IMR-90 (cell line): Measurements from ENCODE around the gene NKX1-1. TPM values are rescaled to one million over a fixed set of nuclear protein-coding genes. Genes with fewer than 3 reads are reported as not detected.

Experiments used
- ATAC-seq: fragments of 200-7000 bp; cut with Tn5 transposase; 2 replicates; pipeline ENCODE4 v1.9.1; 2020; ENCODE audit warnings: low read depth, mild to moderate bottlenecking, moderate library complexity
- BruUV-seq: library from RNA; stranded (reverse); fragments of 400-500 nt; replicated peaks from 2 replicates; lab custom pipeline; 2021; lab: Mats Ljungman, UMichigan
- CTCF ChIA-PET: fragments of 300-600 bp; formaldehyde crosslinking; extraction: SDS; loops from one replicate; lab custom pipeline; 2021; ENCODE audit warnings: antibody characterized with exemption; lab: Yijun Ruan, JAX
- POLR2A ChIA-PET: fragments of 300-600 bp; sonication (Branson Sonifier 250); formaldehyde crosslinking; loops from one replicate; lab custom pipeline; 2022; ENCODE audit warnings: antibody characterized with exemption; ENCODE audit not compliant: unreplicated experiment; lab: Charles Lee
- DNase-seq: peaks from one replicate; pipeline ENCODE4 v3.0.0; 2013
- H2AFZ ChIP-seq: replicated peaks from 2 replicates; pipeline ENCODE3; 2013; ENCODE audit warnings: low read length, mild to moderate bottlenecking; ENCODE audit not compliant: poor library complexity
- H2AK5ac ChIP-seq: 2 replicates; pipeline ENCODE4 v1.6.1; 2013; ENCODE audit warnings: low read depth, low read length, inconsistent platforms
- H2AK9ac ChIP-seq: replicated peaks from 2 replicates; pipeline ENCODE3; 2013; ENCODE audit warnings: mild to moderate bottlenecking, low read depth, low read length, moderate library complexity; ENCODE audit not compliant: poor library complexity
- H2BK120ac ChIP-seq: 2 replicates; pipeline ENCODE4 v1.6.1; 2013; ENCODE audit warnings: low read depth, low read length, inconsistent platforms
- H2BK15ac ChIP-seq: 3 replicates; pipeline ENCODE4 v1.6.1; 2013; ENCODE audit warnings: low read depth, low read length, inconsistent platforms
- H2BK20ac ChIP-seq: 2 replicates; pipeline ENCODE4 v1.6.1; 2013; ENCODE audit warnings: low read depth, mild to moderate bottlenecking, inconsistent platforms, low read length, moderate library complexity
- H2BK5ac ChIP-seq: 2 replicates; pipeline ENCODE4 v1.6.1; 2013; ENCODE audit warnings: mild to moderate bottlenecking, low read depth, low read length, inconsistent platforms; ENCODE audit not compliant: poor library complexity, severe bottlenecking
- H3K14ac ChIP-seq: replicated peaks from 2 replicates; pipeline ENCODE4 v1.6.1; 2013; ENCODE audit warnings: low read depth, low read length, inconsistent platforms
- H3K18ac ChIP-seq: 2 replicates; pipeline ENCODE4 v1.6.1; 2013; ENCODE audit warnings: low read depth, low read length, control low read depth
- H3K23ac ChIP-seq: 2 replicates; pipeline ENCODE4 v1.6.1; 2013; ENCODE audit warnings: low read depth, low read length, inconsistent platforms
- H3K27ac ChIP-seq: 2 replicates; pipeline ENCODE4 v1.5.1; 2013; ENCODE audit warnings: mild to moderate bottlenecking, control low read depth, low read length; ENCODE audit not compliant: insufficient read depth
- H3K27me3 ChIP-seq: 2 replicates; pipeline ENCODE4 v1.6.1; 2013; ENCODE audit warnings: low read length; ENCODE audit not compliant: control insufficient read depth, insufficient read depth
- H3K36me3 ChIP-seq: 2 replicates; pipeline ENCODE4 v1.6.1; 2013; ENCODE audit warnings: low read length, mixed read lengths; ENCODE audit not compliant: control insufficient read depth, insufficient read depth
- H3K4ac ChIP-seq: 2 replicates; pipeline ENCODE4 v1.6.1; 2013; ENCODE audit warnings: low read depth, low read length, inconsistent platforms
- H3K4me1 ChIP-seq: 2 replicates; pipeline ENCODE4 v1.6.1; 2013; ENCODE audit warnings: low read length, mixed read lengths; ENCODE audit not compliant: control insufficient read depth, insufficient read depth
- H3K4me2 ChIP-seq: 2 replicates; pipeline ENCODE4 v1.6.1; 2013; ENCODE audit warnings: low read depth, mild to moderate bottlenecking, control low read depth, low read length, moderate library complexity
- H3K4me3 ChIP-seq: 2 replicates; pipeline ENCODE4 v1.5.1; 2013; ENCODE audit warnings: low read depth, mild to moderate bottlenecking, control low read depth, low read length, moderate library complexity; ENCODE audit not compliant: insufficient read depth
- H3K56ac ChIP-seq: 2 replicates; pipeline ENCODE4 v1.6.1; 2013; ENCODE audit warnings: low read length, inconsistent platforms; ENCODE audit not compliant: insufficient read depth; ENCODE audit errors: extremely low read depth
- H3K79me1 ChIP-seq, 2 experiments: 2 replicates each; pipeline ENCODE4 v1.6.1; 2013; ENCODE audit warnings: low read length in 2 of 2, inconsistent platforms in 1 of 2, low read depth in 1 of 2
- H3K9ac ChIP-seq: 2 replicates; pipeline ENCODE4 v1.6.1; 2013; ENCODE audit warnings: low read depth, low read length, control low read depth
- H3K9me1 ChIP-seq: 2 replicates; pipeline ENCODE4 v1.6.1; 2013; ENCODE audit warnings: low read length, inconsistent platforms; ENCODE audit not compliant: insufficient read depth
- H3K9me3 ChIP-seq: 2 replicates; pipeline ENCODE4 v1.6.1; 2013; ENCODE audit warnings: low read length; ENCODE audit not compliant: control insufficient read depth, insufficient read depth
- H4K20me1 ChIP-seq: 2 replicates; pipeline ENCODE4 v1.6.1; 2013; ENCODE audit warnings: low read length, inconsistent platforms; ENCODE audit not compliant: insufficient read depth
- H4K5ac ChIP-seq: 2 replicates; pipeline ENCODE4 v1.6.1; 2013; ENCODE audit warnings: mild to moderate bottlenecking, low read depth, low read length, control low read depth
- H4K8ac ChIP-seq, 2 experiments: 2 replicates each; pipeline ENCODE4 v1.6.1; 2013; ENCODE audit warnings: low read depth in 2 of 2, low read length in 2 of 2, control low read depth in 1 of 2, inconsistent platforms in 1 of 2
- H4K91ac ChIP-seq: 2 replicates; pipeline ENCODE4 v1.6.1; 2013; ENCODE audit warnings: low read depth, low read length, inconsistent platforms; ENCODE audit not compliant: insufficient read depth
- BHLHE40 ChIP-seq: fragments of 150-350 bp; IDR thresholded peaks from 2 replicates; pipeline ENCODE4 v1.6.1; 2016; ENCODE audit warnings: mild to moderate bottlenecking, low read depth, low read length
- CHD1 ChIP-seq: IDR thresholded peaks from 2 replicates; pipeline ENCODE4 v1.6.1; 2012; ENCODE audit warnings: low read depth, low read length, improper control_type of control experiment
- FOS ChIP-seq: fragments of 150-350 bp; IDR thresholded peaks from 2 replicates; pipeline ENCODE4 v1.6.1; 2016; ENCODE audit warnings: low read depth, low read length
- MAFK ChIP-seq: IDR thresholded peaks from 2 replicates; pipeline ENCODE4 v1.6.1; 2012; ENCODE audit warnings: low read depth, low read length, improper control_type of control experiment
- MAZ ChIP-seq: IDR thresholded peaks from 2 replicates; pipeline ENCODE4 v1.6.1; 2012; ENCODE audit warnings: low read depth, mild to moderate bottlenecking, low read length, improper control_type of control experiment, moderate library complexity, borderline replicate concordance
- MXI1 ChIP-seq: IDR thresholded peaks from 2 replicates; pipeline ENCODE4 v1.6.1; 2012; ENCODE audit warnings: low read depth, mild to moderate bottlenecking, low read length, moderate library complexity, borderline replicate concordance
- NFE2L2 ChIP-seq: fragments of 150-350 bp; IDR thresholded peaks from 2 replicates; pipeline ENCODE4 v1.6.1; 2016; ENCODE audit warnings: low read depth, mild to moderate bottlenecking, low read length
- POLR2A ChIP-seq: IDR thresholded peaks from 2 replicates; pipeline ENCODE4 v1.6.1; 2012; ENCODE audit warnings: mild to moderate bottlenecking, low read depth, low read length
- RAD21 ChIP-seq: IDR thresholded peaks from 2 replicates; pipeline ENCODE4 v1.6.1; 2012; ENCODE audit warnings: low read length, improper control_type of control experiment
- RCOR1 ChIP-seq: IDR thresholded peaks from 2 replicates; pipeline ENCODE4 v1.6.1; 2012; ENCODE audit warnings: mild to moderate bottlenecking, low read length, improper control_type of control experiment; ENCODE audit not compliant: insufficient replicate concordance
- RFX5 ChIP-seq: IDR thresholded peaks from 2 replicates; pipeline ENCODE4 v1.8.0; 2012; ENCODE audit warnings: low read depth, mild to moderate bottlenecking, low read length, moderate library complexity
- SMC3 ChIP-seq: fragments of 150-350 bp; IDR thresholded peaks from 2 replicates; pipeline ENCODE4 v1.6.1; 2016; ENCODE audit warnings: low read depth, mild to moderate bottlenecking, antibody characterized with exemption, low read length, moderate library complexity
- WGBS, 2 experiments: methylation state at CpG; one replicate each; pipeline versions ENCODE4 v1.1.5 to v1.1.7; 2013; ENCODE audit warnings: missing lambda C conversion rate in 2 of 2; ENCODE audit not compliant: insufficient read length in 1 of 2; ENCODE audit errors: extremely low coverage in 2 of 2; 5-methylcytosine and 5-hydroxymethylcytosine counted together
- dilution Hi-C: fragments of 300-500 bp; cut with HindIII; formaldehyde crosslinking; loops from one replicate; pipeline ENCODE4 v1.14.3; 2018; ENCODE audit warnings: low sequenced_read_pairs; ENCODE audit not compliant: unreplicated experiment
- in situ Hi-C: fragments of 300-500 bp; cut with MboI; formaldehyde crosslinking; loops from 3 replicates; pipeline ENCODE4 v1.14.3; 2019; ENCODE audit warnings: low sequenced_read_pairs, inconsistent platforms, mixed read lengths
- intact Hi-C: fragments of 100-400 bp; cut with micrococcal nuclease; formaldehyde crosslinking; loops from 2 replicates; pipeline ENCODE4 v1.10.0; 2022
- polyA plus RNA-seq, 3 experiments: library from polyadenylated mRNA; depleted of rRNA; stranded (reverse); fragments of >200 nt; gene quantifications; 2 replicates each; pipeline ENCODE4 v1.2.3, GENCODE V29; 2012; ENCODE audit warnings: low replicate concordance in 1 of 3
- total RNA-seq: library from RNA; depleted of rRNA; stranded (reverse); fragments of >200 nt; gene quantifications from 2 replicates; pipeline ENCODE4 v1.2.3, GENCODE V29; 2012
- TF ChIP-seq, protein P1 (sequence below): fragments of 150-350 bp; IDR thresholded peaks from 2 replicates; pipeline ENCODE4 v1.6.1; 2016; ENCODE audit warnings: low read depth, mild to moderate bottlenecking, low read length, moderate library complexity, borderline replicate concordance
- TF ChIP-seq, protein P2 (sequence below): conservative IDR thresholded peaks from 2 replicates; pipeline ENCODE4 v1.5.1; 2012; ENCODE audit warnings: mild to moderate bottlenecking, low read depth, low read length, improper control_type of control experiment
- TF ChIP-seq, protein P3 (sequence below): fragments of 150-350 bp; IDR thresholded peaks from 2 replicates; pipeline ENCODE4 v1.6.1; 2017; ENCODE audit warnings: mild to moderate bottlenecking, antibody characterized with exemption, low read length, low read depth

Gene NKX1-1
- total and polyA plus RNA-seq, 2 of the 4 experiments (the other 2 are of a cell fraction): not detected

DNA sequence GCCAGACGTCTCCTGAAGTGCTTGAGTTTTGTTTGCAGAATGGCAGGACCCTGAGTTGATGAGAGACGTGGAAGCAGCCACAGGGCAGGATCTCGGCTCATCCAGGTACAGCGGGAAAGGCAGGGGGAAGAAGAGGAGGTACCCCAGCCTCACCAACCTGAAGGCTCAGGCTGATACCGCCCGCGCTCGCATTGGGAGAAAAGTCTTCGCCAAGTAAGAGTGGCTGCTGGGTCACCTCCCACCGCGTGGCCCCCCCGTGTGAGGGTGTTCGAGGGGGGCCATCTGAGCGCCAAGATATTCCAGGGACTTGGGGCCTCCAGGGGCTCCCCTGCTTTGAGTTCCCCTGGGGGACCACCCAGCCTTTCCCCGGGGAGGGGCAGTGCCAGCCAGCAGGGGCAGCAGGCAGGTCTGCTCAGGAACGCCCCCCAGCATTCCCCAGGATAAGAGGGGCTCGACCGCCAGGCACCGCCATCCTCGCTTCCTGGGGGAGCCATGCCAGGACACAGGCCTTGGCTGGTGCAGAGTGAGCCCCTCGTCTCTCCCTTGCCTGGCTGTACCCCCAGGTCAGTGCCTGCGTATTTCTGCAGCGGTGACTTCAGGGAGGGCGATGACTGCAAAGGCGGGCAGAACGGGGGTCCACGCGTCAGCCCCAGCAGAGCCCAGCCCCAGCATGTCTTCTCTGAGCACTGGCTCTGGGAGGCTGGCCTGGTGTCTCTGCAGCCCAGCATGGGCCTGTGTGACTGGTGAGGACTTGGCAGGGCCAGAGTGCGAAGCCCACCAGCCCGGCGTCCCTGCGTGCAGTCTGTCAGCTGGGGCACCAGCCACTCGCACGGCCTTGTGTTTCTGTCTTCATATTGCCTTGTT is 22.3 kb downstream of the NKX1-1 start:
- in situ Hi-C loops: no loop called here
- Histone ChIP-seq H3K14ac (no peak overlapping the region), H3K4me2 (no peak overlapping the region), H3K9me3 (peaks cover 2% of the 10 kb centered on the region; the same call in 1 of the 2 replicates), H2BK5ac (no peak overlapping the region), H4K20me1 (no peaks in the 10 kb centered on the region), H3K79me1 (no peaks in the 10 kb centered on the region), H2BK20ac (no peak overlapping the region), H3K9me1 (no peaks in the 10 kb centered on the region), H3K4me1 (no peaks in the 10 kb centered on the region), H2AK9ac (no peak overlapping the region), H3K56ac (no peak overlapping the region), H2AFZ (no peak overlapping the region), H3K9ac (no peak overlapping the region), H3K4ac (no peak overlapping the region), H3K27ac (no peak overlapping the region), H3K4me3 (no peak overlapping the region), H2AK5ac (no peak overlapping the region), H3K27me3 (no peaks in the 10 kb centered on the region), H4K5ac (no peak overlapping the region), H4K8ac (no peak overlapping the region), H3K23ac (no peak overlapping the region), H3K36me3 (peaks cover 27% of the 10 kb centered on the region), H4K91ac (no peak overlapping the region), H2BK15ac (no peak overlapping the region), H3K18ac (no peak overlapping the region), H2BK120ac (no peak overlapping the region)
- WGBS, 2 experiments: 98% methylated on average over 20 of the region's 34 CpGs; no CpG with 5 or more reads in 1 of the 2 experiments
- ChIA-PET POLR2A (no interaction called here), CTCF (no interaction called here)
- DNase-seq (no peak), ATAC-seq (no peak)
- intact Hi-C loops: no loop called here
- no TSS peak for BruUV-seq
- dilution Hi-C loops: no loop called here
- no peak for TF ChIP-seq CHD1
- TF ChIP-seq POLR2A: no peak
- no peak for TF ChIP-seq MAZ
- no peak for TF ChIP-seq NFE2L2
- no peak for TF ChIP-seq RAD21
- no peak for TF ChIP-seq MAFK
- no peak for TF ChIP-seq FOS
- TF ChIP-seq SMC3: no peak
- TF ChIP-seq, protein P1, sequence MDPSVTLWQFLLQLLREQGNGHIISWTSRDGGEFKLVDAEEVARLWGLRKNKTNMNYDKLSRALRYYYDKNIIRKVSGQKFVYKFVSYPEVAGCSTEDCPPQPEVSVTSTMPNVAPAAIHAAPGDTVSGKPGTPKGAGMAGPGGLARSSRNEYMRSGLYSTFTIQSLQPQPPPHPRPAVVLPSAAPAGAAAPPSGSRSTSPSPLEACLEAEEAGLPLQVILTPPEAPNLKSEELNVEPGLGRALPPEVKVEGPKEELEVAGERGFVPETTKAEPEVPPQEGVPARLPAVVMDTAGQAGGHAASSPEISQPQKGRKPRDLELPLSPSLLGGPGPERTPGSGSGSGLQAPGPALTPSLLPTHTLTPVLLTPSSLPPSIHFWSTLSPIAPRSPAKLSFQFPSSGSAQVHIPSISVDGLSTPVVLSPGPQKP: no peak
- no peak for TF ChIP-seq RCOR1
- TF ChIP-seq MXI1: no peak
- TF ChIP-seq RFX5: no peak
- TF ChIP-seq, protein P2, sequence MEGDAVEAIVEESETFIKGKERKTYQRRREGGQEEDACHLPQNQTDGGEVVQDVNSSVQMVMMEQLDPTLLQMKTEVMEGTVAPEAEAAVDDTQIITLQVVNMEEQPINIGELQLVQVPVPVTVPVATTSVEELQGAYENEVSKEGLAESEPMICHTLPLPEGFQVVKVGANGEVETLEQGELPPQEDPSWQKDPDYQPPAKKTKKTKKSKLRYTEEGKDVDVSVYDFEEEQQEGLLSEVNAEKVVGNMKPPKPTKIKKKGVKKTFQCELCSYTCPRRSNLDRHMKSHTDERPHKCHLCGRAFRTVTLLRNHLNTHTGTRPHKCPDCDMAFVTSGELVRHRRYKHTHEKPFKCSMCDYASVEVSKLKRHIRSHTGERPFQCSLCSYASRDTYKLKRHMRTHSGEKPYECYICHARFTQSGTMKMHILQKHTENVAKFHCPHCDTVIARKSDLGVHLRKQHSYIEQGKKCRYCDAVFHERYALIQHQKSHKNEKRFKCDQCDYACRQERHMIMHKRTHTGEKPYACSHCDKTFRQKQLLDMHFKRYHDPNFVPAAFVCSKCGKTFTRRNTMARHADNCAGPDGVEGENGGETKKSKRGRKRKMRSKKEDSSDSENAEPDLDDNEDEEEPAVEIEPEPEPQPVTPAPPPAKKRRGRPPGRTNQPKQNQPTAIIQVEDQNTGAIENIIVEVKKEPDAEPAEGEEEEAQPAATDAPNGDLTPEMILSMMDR: no peak
- TF ChIP-seq, protein P3, sequence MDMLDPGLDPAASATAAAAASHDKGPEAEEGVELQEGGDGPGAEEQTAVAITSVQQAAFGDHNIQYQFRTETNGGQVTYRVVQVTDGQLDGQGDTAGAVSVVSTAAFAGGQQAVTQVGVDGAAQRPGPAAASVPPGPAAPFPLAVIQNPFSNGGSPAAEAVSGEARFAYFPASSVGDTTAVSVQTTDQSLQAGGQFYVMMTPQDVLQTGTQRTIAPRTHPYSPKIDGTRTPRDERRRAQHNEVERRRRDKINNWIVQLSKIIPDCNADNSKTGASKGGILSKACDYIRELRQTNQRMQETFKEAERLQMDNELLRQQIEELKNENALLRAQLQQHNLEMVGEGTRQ: no peak
- no peak for TF ChIP-seq BHLHE40
